Activated CD8-positive, alpha-beta memory T cell treated with anti-CD3 and anti-CD28 coated beads for 24 hours (primary cell): ENCODE measurements around the gene STAMBPL1.
"Not testable (repeated sequence)": the region's sequence is repeated elsewhere in the genome, so short reads cannot be mapped to it uniquely, and the experiment has no call there.

Source experiments
- DNase-seq: peaks from one replicate; pipeline ENCODE4 v3.0.0-alpha.2; 2020

The STAMBPL1 gene

DNA sequence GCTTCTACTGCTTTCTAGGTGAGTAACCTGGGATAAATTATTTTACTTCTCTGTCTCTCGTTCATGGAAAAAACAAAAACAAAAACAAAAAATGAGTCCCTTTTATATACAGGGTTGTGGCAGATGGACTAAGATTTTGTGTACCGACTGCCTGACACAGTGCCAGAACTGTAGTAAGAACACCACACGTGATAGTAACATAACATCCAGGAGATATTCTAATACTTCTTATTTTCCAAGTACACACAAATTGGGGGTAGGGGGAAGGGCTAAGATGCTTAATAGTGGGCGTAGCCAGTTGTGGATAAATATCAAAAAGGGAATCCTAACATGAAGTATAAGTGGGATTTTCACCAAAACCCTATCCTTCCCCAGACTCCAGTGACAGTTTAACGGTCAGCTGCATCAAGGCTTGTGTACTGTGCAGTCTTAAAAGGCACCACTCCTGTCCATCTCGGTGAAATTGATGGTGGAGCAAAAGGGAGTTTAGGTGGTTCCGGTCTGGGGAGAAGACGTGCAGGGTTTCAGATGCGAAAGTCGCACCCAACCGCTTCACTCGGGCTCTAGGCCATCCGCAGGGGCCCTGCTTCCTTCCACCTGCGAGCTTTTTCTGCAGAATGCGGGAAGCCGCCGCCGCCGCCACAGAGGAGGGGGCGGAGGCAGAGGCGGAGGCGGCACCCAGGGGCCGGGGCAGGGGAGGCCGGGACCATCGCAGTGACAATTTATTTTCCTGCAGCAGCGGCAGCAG lies at the start of gene STAMBPL1:
Gene STAMBPL1 (plus strand): TSS at position 712 of the 748 bp plus-strand sequence. CDS start 21,464 bp downstream, outside the sequence.
- peak; percentile 89 for DNase-seq

DNA sequence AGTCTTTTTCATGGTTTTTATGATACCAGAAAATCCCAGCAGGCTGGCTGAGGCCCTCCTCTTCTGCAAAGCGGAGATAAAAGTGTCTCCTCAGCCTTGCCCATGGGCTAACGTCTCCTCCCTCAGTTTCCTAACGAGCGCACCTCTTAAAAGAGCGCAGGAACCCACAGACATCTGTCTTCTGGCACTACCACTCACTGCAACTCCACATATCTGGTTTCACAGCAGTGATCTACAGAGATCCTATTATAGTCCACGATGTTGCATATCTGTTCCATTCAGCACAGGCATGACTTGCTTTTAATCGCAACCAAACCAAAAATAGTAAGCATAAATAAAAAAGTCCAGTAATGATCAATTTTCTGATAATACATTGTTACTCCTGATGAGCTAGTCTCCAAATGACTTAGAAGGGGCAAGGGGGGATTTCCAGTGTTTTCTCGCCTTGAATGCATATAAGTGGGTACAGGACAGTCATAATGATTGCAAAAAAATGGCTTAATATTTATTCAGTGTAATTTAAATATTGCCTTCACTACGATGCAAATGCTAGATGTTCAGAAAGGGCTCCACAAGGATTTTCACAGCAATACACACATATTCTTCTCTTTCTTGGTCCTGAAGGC lies 49.3 kb upstream of the STAMBPL1 start:
- DNase-seq: no peak

DNA sequence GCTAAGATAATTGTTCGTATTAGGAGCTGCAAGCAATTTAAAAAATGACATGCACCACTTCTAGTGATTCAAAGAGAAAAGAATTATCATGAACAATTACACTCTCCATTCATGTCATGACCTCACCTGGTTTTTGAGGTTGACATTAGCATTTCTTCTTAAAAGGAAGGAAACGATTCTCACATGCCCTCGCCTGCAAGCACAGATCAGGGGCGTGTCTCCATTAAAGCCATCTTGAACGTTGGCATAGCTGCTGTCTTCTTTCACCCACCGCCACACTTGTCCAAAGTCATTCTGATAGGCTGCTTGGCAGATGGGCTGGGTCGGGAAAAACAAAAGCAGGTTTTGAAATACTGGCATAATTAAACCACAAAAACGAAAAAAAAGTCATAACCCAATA lies 48.3 kb upstream of the STAMBPL1 start:
- DNase-seq: no peak

DNA sequence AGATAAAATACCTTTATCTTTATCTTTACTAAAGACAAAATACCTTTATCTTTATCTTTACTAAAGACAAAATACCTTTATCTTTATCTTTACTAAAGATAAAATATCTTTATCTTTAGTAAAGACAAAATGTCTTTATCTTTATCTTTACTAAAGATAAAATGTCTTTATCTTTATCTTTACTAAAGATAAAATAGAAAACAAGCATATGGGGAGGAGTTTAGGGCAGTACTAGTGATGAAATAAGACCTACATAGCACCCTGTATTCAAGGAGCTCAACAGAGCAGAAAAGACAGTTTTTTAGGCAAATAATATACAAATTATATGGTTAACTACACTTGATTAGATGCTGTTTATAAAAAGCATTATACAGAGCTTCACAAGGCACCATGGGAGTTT lies 47.7 kb upstream of the STAMBPL1 start:
- DNase-seq: no peak

DNA sequence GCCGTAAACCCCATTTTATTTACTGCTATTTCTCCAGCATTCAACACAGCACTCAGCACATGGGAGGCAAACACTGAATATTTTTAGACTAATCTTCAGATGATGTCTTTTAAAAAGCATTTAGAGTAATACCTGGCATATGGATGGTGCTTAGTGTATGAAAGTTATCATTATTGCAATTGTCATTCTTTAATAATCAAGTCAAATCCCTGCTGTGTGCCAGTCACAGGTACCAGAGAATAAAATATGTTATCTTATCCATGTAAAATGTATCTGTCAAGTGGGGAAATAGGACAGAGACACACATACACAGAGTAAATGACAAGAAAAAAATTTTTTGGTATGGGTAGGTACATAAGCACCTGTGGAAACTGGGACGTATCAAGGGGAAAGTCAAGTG lies 46.9 kb upstream of the STAMBPL1 start:
- no peak for DNase-seq

DNA sequence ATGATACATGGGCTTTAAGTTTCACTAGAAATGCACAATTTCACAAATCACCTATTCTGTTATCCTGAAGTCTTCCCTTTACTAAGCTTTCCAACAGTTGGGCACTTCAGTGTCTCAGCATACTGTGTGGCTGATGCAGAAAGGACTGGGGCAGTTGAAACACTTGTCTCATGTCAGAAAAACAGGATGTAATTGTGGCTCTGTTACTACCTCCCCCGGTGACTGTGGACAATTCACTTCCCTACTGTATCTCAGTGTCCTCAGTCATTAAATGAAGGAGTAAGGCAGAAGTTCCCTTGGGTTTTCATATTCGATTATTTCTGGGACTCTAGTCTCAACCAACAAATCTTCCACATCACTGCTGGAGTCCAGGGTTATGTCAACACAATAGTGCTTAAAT lies 46.3 kb upstream of the STAMBPL1 start:
- DNase-seq: no peak

DNA sequence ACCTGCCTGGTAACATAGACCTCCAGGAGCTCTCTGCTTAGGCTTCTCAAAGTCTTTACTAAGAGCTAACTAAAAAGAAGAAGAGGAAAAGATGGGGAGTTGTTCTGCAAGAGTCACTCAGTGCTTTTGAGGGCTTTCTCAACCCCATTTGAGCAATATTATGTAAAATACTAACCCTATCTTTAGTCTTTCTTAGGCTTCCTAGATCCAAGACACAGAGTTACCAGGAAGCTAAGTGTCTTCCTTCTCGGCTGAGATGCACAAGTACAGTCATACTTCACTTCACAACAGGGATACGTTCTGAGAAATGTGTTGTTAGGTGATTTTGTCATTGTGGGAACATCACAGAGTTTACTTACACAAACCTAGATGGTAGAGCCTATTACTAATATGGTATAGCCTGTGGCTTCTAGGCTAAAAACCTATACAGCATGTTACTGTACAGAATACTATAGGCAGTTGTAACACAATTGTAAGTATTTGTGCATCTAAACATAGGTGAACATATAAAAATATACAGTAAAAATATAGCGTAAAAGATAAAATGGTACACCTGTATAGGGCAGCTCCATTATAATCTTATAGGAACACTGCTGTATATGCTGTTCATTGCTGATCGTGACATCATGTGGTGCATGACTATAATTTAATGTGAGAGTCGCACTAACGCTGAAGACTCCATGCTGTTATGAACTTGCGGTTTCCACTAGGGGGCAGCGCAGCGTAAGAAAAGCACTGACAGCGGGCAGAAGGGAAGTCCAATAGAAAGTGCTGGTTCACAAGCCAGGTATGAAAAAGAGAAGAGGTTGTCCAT lies 44.7 kb upstream of the STAMBPL1 start:
- DNase-seq: peak; percentile 93

DNA sequence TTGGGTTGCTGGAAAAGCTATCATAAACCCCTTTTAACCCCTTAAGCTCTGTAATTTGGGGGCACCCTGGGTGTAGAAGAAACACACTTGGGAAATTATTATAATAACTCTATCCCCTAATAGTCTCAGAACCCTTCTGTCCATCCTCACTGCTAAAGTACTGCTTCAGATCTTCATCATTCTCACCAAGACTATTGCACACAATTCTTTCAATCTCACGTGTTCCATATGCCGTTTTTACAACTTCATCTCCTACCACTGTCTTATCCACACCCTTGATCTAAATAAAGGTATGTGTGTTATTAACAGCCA lies 44.2 kb upstream of the STAMBPL1 start:
- DNase-seq: no peak

DNA sequence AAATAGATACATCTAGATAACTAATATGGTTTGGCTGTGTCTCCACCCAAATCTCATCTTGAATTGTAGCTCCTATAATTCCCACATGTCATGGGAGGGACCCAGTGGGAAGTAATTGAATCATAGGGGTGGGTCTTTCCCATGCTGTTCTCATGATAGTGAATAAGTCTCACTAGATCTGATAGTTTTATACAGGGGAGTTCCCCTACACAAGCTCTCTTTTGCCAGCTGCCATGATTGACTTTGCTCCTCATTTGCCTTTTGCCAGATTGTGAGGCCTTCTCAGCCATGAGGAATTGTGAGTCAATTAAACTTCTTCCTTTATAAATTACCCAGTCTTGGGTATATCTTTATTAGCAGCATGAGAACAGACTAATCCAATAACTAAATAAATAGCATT lies 42.4 kb upstream of the STAMBPL1 start:
- DNase-seq: not testable (repeated sequence)

DNA sequence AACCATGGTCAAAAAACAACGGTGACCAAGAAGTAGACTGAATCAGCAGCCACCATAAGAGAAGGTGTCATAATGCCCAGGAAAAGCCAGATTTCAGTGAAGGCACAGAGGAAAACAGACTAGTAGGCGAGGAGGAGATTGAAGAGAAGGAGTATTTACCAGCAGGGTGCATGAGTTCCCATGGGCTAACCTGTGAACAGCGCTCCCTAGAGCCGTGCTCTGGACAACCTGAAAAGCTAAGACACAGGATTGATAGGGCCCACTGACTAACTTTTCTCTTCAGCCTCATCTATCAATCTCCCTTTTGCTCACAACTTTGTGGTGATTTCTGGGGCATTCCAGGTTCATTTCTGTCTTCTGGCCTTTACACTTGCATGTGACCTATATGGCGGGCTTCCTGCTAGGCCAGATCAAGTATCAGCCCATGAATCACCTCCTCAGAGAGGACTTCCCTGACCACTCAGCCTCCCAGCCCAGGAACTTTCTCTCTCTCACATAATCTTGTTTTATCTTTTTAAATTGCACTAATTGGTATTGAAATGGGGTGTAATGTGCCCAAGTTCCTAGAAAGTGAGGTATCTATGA lies 41.2 kb upstream of the STAMBPL1 start:
- DNase-seq: no peak

DNA sequence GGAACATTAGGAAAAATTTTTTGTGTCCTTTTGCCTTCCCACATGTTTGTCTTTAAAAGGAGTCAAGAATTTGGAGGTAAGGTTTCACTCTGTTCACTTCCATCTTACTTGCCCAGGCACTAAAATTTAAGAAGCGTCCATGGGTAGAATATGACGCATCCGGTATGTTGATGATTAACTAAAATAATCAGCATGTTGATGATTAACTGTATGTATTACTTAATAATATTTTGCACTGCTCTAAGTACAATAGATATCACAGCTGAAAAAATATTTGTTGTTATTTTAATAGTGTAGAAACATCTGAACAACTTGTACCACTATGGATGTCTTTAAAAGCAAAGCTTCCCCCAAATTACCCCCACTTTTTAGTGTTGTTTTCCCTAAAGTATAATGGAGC lies 39.9 kb upstream of the STAMBPL1 start:
- no peak for DNase-seq

DNA sequence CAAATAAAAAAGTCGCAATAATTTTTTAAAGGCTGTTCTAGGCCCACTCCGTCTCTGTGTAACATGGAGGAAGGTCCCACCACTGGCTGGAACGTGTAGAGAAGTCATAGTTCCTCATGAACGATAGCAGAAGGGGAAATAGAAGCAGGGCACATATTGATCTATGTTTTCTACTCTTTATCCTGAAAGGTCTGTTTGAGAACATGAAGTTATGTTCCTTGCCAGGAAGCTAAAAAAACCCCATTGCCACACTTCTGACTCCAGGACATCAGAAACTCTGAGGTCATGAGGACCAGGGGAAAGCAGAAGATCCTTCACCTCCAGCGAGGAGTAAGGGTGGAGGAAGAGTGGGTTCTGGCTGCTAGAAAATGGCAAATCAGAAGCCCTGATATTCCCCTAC lies 39.2 kb upstream of the STAMBPL1 start:
- no peak for DNase-seq

DNA sequence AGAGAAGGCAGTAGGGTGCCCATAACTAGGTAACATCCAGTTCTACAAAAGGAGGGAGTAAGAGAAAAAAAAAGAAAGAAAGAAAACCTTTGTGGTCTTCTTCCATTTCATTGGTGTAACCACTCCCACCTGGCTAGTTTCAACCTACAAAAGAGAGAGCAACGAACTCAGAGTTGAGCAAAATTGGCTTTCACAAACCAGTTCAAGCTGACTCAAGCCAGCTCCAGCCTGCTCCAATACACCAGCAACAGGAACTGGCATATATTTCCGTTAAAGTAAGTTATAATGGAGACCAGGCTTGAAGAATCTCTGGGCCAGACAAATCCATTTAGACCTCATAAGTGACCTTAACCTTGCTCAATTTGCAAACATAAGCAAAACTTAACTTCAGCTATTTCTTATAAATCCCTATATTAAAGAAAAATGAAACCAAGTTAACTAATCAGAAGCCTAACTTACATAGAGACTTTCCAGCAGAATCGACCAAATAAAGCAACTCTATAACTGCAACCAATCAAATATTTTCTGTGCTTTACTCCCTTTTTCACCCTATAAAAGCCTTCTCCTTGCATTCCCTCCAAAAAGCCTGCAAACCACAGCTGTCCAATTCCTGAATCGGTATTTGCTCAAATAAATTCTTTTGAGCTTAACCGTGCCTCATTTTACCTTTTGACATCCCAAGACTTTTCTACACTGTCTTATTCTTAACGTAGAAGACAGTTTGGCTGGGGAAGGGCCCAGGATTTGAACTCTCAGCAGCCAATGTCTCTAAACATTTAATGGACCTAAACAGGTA lies 38.5 kb upstream of the STAMBPL1 start:
- no peak for DNase-seq

DNA sequence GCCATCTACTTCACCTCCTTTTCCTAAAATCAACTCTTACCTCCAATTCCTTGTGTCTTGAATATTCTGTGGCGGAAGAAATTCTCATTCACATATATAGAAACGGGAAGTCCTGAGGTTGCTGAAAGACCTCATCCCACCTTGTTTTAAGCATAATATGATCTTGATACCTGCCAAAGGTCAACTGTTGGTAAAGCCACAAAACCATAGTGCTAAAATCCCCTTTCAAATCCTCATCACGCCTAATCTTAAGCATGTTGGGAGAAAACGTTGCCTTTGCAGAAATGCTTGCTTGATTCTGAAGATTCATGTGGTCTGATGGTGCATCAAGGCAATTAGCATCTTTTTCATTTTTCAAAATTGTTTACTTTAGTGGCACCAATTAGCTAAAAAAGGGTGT lies 36.9 kb upstream of the STAMBPL1 start:
- no peak for DNase-seq

DNA sequence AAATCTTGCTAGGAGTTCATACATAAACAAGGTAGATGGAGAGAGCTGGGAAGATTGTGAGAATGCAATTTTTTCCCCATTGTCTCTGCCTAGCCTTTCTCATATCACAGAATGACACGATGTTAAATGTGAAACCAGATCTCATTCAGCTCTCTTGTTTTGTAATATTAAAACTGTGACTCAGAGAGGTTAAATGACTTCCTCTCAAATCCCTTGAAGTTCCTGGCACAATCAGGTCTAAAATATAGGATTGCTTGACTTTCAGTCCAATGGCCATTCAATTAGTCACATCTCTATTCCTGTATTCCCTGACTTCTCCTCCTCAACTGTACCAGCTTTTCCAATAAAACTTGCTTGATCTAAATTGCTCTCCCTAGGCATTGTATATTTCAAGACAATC lies 31.5 kb upstream of the STAMBPL1 start:
- no peak for DNase-seq

DNA sequence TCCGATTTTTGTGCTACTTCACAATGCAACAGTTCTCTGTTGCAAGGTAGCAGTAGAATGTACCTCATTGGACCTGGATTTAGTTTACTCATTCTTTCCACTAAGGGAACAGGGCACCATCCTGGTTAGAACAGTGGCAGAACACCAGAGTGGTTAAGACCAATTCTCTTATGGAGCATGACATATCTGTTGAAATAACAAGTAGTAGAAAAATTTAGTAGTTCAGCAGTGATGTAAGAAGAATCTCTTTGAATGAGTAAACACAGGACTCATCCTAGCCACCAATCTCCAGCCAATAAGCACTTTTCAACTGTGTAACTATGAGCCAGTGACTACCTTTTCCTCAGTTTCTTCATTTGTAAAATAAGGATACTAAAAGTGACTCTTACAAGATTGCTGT lies 30.8 kb upstream of the STAMBPL1 start:
- no peak for DNase-seq

DNA sequence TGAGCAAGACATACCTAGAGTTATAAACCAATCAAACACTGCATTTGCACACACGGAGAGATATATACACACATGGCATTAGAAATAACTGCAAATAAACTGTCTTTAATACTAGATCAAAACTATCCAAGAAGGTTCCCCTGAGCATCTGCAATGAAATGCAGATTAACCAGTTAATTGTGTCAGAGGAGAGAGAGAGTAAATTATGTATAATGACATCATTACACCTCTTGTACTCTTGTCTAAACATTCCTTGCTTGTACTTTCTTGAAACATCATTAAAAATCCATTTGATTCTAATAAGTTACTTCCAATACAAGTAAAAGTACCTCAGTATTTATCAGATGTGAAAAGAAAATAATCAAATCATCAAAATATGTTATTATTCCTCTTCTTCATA lies 29.3 kb upstream of the STAMBPL1 start:
- DNase-seq: no peak

DNA sequence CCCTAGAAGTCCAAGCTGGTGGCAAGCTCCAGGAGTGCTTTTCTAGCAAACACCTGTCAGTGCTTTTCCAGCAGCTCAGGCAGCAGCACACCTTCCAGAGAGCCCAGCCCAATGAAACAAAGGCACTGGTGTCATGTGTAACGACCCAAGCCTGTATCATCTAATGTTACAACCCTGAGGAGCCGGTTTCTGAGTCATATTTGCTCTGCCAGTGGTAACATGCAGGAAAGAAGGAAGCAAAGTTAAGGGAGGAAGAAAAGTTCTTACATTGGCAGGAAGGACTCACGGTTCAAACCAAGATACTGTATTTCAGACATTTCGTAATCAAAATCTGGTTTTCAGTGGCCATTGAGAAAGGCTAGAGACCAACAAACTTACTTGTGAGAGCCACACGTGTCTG lies 28.3 kb upstream of the STAMBPL1 start, which contains the start of gene ANKRD22:
Gene ANKRD22 (minus strand): TSS at position 139 of the 400 bp plus-strand sequence. CDS start 237 bp downstream, outside the sequence.
- DNase-seq: no peak

DNA sequence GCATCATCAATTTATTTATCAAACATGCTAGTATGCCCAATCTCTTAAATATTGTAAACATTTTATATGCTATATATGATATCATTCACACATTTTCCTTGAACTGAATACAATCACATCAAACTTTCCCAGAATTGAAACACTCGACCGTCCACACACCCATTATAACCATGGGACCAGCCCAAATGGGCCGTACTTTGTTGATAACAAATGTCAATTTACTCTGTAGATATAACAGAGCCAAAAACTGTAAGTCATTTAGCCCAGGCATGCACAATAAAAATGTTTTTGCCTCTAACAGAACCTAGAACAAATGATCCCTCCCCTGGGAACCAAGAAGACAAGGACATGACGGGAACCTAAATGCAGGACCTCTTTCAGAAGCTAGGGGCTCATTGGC lies 27.7 kb upstream of the STAMBPL1 start:
- no peak for DNase-seq

DNA sequence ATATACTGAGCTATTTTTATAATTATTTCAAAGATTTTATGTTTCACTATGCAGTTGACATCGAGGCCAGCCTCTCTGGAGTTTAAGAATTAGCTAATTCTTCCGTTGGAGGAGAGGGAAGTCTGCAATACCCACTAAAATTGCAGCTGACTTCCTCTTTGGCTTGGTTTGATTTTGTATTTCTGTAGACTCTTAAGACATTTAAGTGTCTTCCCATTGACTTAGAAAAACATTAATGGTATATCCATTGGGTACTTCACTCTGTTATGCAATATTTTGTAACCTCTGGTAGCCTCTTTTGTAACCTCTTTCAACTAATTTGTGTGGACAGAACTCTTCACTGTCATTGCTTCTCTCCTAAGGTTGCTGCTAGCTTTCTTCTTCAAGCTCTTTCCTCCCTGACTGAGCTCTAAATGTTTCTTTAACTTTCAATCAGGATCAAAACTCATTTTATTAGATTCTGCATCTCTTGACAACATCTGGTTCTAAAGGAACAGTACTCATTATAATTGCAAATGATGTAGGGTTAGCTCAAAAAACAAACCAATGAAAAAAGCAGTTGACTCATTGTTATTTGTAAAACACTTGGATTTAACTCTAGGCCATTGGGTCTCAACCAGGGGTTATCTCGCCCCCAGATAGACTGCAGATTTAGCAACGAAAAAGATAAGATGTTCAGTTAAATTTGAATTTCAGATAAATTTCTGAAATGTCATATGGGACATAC lies 26.7 kb upstream of the STAMBPL1 start:
- DNase-seq: no peak

DNA sequence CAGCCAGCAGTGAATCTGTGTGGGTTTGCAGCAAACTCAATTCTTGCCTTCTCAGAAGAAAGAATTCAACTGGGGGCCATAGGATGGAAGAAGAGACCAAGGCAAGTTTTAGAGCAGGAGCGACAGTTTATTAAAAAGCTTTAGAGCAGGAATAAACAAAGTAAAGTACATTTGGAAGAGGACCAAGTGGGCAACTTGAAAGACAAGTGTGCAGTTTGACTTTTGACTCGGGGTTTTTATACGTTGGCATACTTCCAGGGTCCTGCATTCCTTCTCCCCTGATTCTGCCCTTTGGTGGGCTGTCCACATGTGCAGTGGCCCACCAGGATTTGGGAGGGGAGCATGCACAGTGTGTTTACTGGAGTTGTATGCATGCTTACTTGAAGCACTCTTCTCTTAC lies 25.4 kb upstream of the STAMBPL1 start:
- DNase-seq: no peak

DNA sequence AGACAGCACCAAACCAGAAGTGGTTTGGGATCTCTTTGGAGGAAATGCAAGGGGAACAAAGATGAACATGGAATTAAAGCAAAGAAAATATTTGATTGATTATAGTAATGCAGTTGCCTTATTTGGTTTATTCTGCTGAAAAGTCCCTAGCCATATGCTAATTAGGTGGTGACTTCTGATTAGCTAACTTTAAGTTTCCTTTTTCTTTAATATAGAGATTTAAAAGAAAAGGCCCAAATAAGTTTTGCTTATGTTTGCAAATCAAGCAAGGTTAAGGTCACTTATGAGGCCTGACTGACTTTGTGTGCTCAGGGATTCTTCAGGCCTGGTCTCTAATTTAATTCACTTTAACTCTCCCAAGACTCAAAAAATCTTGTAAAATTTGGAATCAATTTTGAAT lies 22.2 kb upstream of the STAMBPL1 start:
- DNase-seq: no peak
